GM21447 (cell line): ENCODE results near the gene CASZ1.

Experiments
- ATAC-seq: cut with Tn5 transposase; IDR thresholded peaks from one replicate; pipeline ENCODE4 v1.9.1; 2021; ENCODE audit not compliant: unreplicated experiment

Gene CASZ1

DNA sequence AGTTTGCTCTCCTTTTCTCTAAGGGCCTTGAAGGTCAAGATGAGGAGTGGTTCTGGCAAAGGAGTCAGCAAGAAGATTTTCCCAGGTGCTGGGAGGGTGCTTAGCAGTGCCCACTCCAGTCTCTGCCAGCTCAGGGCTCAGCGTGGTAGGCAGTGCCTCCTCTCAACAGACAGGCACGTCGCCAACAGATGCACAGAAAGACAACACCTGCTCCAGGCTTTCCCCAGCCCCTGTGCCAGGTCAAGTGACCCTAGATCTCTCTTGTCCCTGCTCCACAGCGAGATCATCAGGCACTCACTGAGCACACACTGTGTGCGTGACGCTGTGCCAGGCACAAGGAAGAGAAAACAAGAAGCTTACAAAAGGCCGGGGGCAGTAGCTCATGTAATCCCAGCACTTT lies 86.0 kb downstream of the CASZ1 start:
- no peak for ATAC-seq

DNA sequence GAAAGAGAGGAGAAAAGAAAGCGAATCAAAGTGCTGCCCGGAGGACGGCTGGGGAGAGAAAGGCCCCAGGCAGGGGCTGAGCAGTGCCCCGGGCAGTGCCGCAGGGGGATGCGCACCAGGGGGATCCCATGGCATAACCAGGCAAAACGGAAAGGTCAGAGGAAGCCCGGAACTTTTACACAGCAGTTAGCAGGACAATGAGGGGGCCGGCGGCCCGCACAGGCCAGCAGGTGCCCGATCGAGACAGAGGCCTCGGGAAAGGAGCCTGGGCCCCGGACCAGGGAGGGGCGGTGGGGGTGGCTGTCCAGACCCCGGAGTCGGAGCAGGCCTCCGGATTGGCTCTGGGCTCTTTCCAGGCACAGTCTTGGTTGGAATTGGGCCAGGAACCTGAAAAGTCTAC lies 86.8 kb downstream of the CASZ1 start:
- no peak for ATAC-seq

DNA sequence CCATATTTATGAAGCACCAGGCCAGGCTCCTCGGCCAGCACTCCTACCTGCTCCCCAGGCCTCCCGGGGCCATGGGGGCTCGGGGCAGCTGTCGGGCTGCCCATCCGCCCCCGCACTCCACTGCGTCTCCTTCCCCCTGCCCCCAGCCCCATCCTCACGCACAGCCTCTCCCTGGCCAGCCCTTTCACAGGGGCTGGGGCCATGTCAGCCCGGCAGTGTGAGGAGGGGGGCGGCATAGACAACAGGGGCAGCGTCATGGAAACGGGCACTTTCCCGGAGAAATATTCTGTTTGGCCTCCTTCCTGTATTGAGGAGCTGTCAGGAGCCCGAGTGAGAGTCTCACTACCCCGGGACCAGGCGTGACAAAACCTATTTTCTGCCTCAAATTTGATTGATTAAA lies 87.3 kb downstream of the CASZ1 start:
- ATAC-seq = no peak

DNA sequence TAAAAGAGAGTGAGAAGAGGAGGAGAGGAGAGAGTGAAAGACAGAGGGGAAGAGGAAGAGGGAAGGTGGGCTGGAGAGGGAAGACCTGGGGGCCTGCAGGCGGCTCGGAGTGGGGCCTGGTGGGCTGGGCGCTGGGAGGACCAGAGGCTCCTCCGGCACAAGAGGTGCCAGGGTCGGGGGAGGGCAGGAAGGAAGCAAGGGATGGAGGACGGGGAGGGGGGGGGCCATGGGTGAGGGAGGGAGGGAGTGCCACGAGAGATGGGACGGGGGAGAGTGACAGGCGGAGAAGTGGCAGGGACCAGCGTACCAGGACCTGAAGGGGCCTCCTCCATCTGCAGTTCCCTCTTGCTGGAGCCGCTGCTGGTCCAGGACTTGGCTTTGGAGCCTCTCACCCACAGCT lies 87.7 kb downstream of the CASZ1 start:
- ATAC-seq = no peak

DNA sequence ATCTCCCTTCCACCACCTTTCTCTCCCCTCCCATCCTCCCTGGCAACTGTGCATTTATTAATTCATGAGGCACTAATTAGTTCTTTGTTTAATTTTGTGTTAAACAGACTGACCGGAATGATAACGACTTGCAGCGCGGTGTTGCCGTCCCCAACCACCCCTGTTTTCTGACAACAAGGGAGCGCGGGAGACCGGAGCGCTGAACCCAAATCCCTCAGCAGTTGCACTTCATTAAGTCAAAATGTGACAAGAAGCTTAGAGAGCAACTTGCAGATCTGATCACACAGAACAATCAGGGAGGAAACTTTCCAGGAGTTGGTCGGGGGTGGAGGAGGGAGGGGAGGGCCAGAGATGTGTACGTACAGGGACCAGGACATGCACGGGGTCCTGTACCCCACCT lies 89.2 kb downstream of the CASZ1 start:
- ATAC-seq = no peak

DNA sequence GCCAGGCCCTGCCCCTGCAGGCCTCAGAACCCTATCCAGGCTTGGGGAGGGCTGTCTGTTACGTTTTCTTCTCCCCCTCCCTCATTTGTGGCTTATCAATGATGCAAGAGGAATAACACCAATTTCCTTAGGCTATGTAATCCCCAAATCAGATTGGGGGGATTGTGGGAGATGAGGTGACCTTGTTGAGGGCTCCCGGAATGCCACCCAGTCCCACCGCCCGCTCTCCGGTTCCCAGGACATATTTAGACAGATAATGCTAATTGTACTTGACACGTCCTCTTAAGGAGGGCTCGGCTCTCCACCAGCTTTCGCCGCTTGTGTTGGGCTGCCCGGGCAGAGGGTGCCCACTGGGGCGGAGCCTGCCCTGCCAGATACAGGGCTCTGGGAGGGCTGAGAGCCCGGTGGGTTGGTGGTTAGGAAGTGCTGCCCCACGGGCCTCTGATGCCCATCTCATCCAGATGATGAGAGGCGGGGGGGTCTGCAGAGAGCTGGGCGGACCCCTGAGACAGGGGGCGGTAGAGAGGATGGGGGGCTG lies 90.0 kb downstream of the CASZ1 start:
- no peak for ATAC-seq

DNA sequence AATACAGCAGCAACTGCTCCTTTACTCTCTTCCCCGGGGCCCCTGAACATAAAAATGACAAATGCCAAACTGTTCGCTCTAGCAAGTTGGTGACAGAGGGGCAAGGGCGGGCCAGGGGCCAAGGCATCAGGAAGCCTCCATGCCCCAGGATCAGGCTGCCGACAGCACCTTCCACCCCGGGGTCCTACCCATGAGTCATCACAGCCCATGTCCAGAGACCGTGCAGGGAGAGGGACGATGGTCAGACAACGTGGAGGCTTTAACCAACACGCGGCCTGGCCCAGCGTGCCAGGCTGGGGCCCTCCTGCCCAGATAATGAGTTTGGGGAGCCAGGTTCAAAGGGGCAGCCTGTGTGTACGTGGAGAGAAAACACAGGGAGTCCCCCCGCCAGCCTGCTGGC lies 90.5 kb downstream of the CASZ1 start:
- no peak for ATAC-seq

DNA sequence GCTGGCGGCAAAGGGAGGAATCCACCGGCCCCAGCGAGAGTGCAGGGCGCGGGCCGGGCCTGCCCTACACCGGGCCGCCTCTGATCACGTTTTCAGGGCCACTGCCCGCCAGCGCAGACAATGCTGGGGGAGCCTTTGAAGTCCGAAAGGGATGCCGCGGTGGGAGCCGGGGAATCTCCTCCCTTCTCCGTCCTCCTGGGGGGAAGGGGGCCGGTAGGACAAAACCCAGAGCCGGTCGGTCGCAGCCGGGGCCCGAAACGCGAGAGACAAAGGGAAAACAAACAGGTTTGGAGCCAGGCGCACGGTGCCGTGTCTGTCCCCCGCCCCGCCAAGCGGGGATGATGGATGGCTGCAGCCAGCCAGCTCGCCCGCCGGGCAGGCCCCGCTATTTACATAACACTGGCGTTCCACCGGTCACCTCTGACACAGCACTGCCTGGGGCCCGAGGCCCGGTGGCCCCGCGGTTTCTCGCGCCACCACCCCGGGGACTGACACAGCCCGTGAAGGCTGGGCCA lies 92.0 kb downstream of the CASZ1 start:
- no peak for ATAC-seq

DNA sequence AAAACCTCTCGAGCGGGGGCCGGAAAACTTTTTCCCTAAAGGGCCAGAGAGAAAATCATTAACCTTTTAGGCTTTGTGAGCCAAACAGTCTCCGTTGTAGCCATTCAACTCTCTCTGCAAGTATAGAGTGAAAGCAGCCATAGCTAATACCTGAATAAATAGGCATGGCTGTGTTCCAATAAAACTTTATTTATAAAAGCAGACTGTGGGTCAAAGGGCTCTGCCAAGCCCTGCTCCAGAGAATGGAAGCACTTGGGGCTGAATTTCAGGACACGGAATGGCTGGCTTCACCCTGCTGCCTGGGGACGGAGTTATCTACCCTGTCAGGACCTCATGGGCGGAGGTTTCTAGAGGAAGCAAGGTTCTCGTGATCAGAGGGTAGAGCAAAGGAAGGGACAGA lies 92.7 kb downstream of the CASZ1 start:
- no peak for ATAC-seq

DNA sequence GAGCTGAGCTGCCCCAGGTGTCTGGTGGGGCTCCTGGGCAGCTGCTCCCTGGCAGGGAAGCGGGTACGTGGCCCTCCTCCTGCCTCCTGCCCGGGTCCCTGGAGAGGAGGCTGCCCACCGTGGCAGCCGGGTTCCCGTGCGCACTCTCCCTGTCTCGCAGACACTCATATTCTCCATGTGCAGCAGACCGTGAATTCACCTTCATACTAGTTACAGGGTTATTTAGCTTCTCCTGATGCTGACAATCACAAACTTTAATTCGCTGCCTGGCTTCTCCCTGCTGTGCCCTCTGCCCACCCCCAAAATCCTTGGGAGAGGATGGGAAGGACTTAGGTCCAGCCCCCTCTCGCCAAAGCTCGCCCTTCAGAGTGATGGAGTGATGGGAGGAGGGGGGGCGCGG lies 95.3 kb downstream of the CASZ1 start:
- no peak for ATAC-seq

DNA sequence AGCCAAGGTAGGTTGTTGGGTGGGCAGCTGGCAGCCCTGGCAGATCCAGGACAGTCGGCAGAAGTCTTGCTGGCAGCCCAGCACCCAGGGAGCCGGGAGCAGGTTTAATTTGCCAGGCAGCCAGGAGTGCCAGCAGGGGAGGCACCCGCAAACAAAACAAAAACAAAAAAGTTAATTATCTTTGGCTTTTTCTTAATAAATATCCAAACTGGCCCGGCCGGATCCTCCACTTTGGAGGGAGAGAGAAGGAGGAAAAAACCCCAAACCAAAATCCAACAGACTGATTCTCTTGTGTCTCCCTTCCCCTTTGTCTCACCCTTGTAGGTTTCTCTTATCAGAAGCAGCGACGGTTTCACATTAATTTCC lies 97.0 kb downstream of the CASZ1 start:
- no peak for ATAC-seq

DNA sequence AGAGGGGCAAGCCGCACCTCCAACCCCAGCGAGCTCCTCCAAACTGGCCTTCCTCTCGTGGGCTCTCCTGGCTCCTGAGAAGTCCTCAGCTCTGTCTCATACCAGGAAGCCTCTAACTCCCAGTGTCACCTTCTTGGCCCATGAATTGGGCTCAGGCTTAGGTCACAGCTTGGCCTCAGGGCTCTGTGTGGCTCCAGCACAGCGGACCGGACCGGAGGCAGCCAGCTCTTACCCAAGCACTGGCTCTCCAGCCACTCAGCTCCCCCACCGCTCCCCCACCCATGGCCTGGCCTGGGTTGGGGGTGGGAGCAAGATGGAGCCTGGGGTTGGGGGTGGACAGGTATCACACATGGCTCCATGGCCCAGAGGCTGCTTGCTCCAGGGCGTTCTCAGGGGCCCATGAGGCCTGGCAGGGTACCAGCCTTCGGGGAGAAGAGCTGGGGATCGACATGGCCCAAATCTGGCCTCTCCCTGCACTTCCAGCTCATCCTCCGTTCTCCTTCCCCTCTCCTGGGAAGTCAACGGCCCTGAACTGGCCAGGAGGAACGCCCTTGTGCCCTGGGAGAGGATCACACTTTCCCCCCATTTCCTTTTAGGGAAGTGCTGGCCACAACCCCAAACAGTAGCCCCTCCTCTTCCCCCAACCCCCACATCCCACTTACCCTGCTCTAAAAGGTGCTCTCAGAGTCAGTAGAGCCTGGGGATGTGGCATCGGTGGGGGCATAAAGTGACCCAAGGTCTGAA lies 97.5 kb downstream of the CASZ1 start:
- no peak for ATAC-seq

DNA sequence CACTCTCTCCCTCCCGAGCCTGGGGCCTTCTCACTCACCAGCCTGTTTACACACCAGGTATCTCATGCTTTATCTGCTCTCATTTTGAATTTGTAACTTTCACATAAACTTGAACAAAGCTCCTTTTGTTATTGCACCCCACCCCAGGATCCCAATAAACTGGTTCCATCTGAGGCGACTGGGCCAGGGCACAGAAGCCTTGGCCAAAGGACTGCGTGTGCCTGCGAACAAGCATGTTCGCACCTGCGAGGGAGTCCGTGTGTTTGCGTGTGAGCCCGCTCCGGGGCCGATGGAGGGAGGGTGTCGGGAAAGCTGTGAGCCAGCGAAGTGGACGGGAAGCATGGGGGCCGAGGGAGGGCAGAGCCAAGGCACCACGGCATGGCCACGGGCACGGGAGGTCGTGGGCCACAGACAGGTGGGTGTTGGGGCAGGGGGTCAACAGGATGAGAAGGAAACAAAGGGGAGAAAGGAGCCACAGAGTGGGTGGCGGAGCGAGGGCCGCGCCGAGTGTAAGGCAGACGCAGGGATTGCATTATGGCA lies 98.8 kb downstream of the CASZ1 start:
- no peak for ATAC-seq

DNA sequence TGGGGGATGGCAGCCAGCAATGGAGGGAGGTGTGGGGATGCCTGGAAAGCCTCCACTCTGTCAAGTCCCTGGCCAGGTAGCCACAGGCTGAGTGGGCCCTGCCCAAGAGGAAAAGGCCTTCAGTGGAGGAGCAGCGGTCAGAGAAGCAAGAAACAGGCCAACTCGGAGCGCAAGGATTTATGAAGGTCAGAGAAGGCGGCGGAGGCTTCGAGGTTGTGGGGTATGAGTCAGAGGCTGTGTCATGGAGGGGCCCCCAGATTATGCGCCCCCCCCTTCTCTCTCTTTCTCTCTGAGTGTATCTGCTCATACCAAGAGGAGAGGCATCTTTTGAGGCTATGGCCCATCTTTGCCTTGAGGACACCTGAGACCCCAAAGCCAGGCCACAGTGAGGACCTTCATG lies 99.5 kb downstream of the CASZ1 start:
- no peak for ATAC-seq

DNA sequence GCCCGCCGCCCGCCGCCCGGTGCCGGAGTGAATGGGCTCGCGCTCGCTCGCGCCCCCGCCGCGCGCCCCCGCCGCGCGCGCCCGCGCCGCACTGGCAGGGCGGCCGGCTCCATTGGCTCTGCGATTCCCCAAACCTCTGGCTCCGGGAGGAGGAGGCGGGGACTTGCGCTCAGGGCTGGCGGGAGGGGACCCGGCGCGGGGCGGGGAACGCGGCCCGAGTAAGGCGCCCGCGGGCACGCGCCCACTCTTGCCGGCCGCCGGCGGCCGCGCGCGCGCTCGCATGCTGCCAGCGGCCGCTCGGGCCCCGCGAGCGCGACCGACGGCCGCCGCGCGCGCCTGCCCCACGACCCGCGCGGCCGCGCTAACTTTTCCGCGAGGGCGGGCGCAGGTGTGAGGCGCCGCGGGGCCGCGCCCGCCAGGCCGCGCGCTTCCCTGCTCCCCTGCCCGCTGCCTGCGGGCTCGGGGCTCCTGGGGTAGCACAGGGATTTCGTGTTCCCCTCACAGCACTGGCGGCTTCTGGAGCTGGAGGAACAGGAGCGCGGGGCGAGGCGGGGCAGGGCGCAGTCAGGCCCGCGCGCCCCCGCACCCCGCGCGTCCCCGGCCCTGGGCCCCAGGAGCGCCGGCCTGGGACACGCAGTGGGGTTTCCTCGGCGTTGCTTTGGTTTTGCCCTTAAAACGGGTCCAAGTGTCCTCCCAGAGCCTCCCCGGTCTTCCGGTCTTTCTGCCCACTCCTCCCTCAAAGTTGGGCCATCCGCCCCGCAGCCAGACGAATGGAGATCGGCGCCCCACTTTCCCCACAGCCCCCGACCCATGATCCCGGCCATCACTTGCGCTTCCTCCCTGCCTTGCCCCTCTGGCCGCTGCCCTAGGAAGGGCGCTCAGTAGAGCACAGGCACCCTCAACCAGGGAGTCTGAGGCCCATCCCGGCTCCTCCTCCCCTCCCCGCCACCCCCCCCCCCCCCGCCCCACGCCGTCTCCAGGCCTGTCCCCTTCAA lies 101.5 kb downstream of the CASZ1 start:
- ATAC-seq = no peak

DNA sequence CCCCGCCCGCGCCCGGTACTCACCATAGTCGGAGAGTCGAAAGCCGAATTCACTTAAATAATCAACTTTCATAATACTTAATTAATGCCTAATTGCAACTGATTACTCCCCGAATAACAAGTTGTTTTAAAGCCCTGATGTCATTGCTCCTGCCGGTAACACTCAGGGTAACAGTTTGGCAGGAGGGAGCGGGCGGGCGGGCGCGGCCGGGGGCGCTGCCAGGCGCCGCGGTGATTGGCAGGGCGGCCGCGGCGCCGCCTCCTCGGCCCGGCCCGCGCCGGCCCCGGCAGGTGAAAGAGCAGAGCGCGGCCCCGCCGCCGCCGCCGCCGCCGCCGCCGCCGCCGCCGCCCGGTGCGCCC lies 102.2 kb downstream of the CASZ1 start:
- ATAC-seq = no peak

DNA sequence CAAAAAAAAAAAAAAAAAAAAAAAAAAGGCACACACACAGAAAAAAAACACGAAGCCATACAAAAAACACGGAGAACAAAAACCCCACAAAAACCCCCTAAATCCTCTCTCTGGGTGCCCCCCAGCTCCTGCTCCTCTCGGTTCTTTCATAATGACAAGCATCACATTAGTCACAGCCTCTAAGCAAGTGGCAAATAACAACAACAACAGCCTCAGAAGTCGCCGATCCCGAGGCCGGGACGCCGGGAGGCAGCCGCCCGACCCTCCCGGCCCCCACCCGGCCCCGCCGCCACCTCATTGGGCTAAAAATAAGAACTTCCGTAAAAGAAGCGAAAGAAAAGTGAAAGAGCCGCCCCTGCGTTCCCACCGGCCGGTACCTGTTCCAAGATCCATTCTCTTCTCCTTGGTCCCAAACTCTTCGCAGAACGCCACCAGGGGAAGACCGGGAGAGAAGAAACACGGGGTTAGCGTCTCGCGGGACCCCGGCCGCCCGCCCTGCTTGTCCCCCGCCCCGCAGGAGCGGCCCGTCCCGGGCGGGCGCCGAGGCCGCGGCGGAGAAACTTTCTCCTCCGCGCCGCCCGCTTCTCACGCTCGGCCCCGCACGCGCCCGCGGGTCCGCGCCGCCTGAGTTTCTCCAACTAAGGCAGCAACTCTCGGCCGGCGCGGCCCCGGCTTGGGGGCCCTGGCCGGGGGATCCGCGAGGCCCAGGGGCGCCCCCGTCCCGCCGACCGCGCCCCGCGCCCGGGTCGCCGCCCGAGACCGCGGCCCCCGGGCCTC lies 102.8 kb downstream of the CASZ1 start:
- no peak for ATAC-seq

DNA sequence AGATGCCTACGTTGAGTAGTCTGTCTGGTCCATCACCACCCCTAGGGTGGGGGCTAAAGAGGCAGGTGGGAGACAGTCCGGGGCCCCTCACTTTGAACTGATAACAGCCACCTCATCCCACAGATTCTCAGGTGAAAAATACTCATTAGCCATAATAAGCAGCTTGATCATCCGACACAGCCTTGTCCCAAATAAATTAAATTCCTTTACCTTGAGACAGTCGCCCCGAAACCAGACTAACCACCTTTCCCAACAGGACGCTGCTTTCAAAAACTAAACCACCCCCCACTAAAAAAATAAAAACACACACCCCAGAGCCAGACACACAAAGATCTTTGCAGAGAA lies 103.3 kb downstream of the CASZ1 start:
- ATAC-seq = no peak

DNA sequence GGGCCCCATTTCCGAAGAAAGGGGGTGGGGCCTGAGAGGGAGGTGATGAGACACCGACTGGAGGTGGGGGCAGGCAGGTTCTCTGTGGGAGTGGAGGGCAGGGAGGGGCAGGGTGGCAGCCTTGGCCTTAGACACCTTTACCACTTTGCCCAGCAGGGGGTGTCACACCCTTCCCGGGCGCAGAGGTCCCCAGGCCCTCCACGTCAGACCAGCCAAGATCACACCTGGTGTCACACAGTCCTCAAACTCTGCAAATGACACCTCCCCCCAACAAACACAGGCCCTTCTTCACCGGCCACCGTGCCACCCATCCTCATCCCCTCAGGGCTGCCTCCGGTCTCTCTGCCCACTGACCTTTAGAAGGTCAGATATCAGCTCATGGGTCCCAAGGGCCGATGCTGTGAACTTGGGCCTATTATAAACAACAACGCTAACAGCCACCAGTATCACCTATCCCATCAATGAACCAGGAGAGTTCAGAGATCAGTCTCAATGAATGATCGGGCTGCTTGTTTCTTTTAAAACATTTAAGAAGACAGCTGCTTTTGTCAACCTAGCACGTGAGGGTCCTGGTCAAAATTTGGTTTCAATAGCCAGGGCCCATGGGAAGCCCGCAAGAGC lies 103.9 kb downstream of the CASZ1 start:
- no peak for ATAC-seq

DNA sequence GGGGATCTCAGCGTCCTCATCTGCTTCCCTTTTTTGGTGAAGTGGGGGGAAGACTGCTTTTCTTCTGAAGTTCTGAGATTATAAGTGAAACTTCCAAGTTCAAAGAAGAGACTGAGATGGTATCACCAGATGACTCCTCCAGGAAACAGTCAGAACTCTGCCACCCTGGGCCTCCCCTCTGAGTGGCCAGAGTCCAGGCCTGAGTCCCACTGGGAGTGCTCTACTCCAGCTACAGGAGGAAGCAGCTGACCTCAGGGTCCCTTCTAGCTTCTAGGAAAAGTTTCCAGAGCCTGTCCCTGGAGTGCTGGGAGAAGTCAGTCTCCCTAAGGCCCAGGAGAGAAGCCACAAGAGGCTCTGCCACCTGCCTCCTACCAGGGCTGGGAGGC lies 104.7 kb downstream of the CASZ1 start:
- ATAC-seq = no peak
